ENCODE measurements around the gene WHAMM. TPM values are rescaled to one million over a fixed set of nuclear protein-coding genes. Genes with fewer than 3 reads are reported as not detected.
"Not testable (repeated sequence)": the region's sequence is repeated elsewhere in the genome, so short reads cannot be mapped to it uniquely, and the experiment has no call there.

Gene WHAMM
- polyA plus RNA-seq, 1 donor, result 12.8 TPM

DNA sequence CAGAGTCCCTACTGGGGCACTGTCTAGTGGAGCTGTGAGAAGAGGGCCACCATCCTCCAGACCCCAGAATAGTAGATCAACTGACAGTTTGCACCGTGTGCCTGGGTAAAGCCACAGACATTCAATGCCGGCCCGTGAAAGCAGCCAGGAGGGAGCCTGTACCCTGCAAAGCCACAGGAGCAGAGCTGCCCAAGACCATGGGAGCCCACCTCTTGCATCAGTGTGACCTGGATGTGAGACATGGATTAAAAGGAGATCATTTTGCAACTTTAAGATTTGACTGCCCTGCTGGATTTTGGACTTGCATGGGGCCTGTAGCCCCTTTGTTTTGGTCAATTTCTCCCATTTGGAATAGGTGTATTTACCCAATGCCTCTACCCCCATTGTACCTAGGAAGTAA is 56.6 kb downstream of the WHAMM start:
- H3K4me3 ChIP-seq (ENCODE audit: low read length); H3K9me3 ChIP-seq (ENCODE audit: control insufficient read depth, low read depth, low read length); H3K36me3 ChIP-seq (ENCODE audit: control insufficient read depth, insufficient read depth, low read length); DNase-seq; H3K27ac ChIP-seq (ENCODE audit: low read length); H3K27me3 ChIP-seq (ENCODE audit: control insufficient read depth, insufficient read depth, low read length); H3K4me1 ChIP-seq (ENCODE audit: control insufficient read depth, insufficient read depth, low read length): not testable (repeated sequence)
- WGBS (ENCODE audit: insufficient coverage, low lambda C conversion rate), result no CpG with 5 or more reads among the region's 3 CpGs

DNA sequence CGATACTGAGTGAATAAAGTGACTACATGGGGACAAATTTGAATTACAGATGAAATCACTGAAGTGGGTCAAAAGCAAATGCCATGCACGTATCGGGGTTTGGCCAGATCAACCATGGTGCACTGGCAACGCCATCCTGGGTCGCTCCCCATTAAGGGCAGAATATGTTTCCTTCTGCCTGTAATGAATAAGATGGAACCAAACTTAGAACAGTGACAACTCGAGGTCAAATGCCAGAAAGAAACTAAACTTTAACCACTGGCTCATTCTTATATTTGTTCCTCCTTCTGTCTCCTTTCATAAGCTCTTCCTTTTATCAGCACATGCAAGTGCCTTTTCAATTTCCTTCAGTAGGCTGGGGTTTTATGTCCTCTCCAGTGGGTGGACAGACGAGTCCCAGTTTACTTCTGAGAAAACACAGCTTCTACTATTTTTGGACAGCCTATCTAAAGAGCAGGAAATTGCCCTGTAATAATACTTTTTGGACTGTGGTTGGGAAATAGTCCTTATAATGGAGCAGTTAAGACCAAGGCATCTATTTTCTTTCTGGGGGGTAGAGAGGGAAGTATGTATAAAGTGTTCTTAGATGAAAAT is 61.4 kb downstream of the WHAMM start:
- 100% methylated on average over 1 of the region's 7 CpGs for WGBS (ENCODE audit: insufficient coverage, low lambda C conversion rate)
- no peak for DNase-seq
- Histone ChIP-seq H3K27me3 (ENCODE audit: control insufficient read depth, insufficient read depth, low read length) (no peaks in the 10 kb centered on the region), H3K36me3 (ENCODE audit: control insufficient read depth, insufficient read depth, low read length) (no peaks in the 10 kb centered on the region), H3K9me3 (ENCODE audit: control insufficient read depth, low read depth, low read length) (no peaks in the 10 kb centered on the region), H3K27ac (ENCODE audit: low read length) (no peak overlapping the region), H3K4me1 (ENCODE audit: control insufficient read depth, insufficient read depth, low read length) (no peaks in the 10 kb centered on the region), H3K4me3 (ENCODE audit: low read length) (no peak overlapping the region)

DNA sequence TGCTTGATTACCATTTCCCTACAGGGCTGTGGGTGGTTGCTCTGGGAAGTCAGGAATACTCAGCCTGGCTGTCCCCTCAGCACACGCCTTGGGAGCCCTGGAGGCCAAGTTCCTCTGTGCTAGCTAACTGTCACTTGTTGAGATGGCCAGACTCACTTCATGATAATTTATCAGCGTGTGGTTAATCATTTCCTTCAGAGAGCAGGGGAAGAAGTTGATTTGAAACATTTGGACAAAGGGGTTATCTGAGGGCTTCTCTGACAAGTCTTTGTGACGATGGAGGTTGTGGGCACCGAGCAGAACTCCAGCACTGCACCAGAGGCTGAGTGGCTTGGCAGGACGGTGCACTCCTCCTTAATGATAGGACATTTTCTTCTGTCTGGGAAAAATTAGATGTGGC is 61.9 kb downstream of the WHAMM start:
- H3K9me3 ChIP-seq (ENCODE audit: control insufficient read depth, low read depth, low read length), result no peaks in the 10 kb centered on the region
- H3K36me3 ChIP-seq (ENCODE audit: control insufficient read depth, insufficient read depth, low read length), result no peaks in the 10 kb centered on the region
- H3K4me1 ChIP-seq (ENCODE audit: control insufficient read depth, insufficient read depth, low read length), result no peaks in the 10 kb centered on the region
- peak in 1 of 2 donors; percentile 34 for DNase-seq
- no peaks in the 10 kb centered on the region for H3K27me3 ChIP-seq (ENCODE audit: control insufficient read depth, insufficient read depth, low read length)
- H3K27ac ChIP-seq (ENCODE audit: low read length), result no peak overlapping the region
- WGBS (ENCODE audit: insufficient coverage, low lambda C conversion rate), result no CpG with 5 or more reads among the region's 5 CpGs
- no peak overlapping the region for H3K4me3 ChIP-seq (ENCODE audit: low read length)

DNA sequence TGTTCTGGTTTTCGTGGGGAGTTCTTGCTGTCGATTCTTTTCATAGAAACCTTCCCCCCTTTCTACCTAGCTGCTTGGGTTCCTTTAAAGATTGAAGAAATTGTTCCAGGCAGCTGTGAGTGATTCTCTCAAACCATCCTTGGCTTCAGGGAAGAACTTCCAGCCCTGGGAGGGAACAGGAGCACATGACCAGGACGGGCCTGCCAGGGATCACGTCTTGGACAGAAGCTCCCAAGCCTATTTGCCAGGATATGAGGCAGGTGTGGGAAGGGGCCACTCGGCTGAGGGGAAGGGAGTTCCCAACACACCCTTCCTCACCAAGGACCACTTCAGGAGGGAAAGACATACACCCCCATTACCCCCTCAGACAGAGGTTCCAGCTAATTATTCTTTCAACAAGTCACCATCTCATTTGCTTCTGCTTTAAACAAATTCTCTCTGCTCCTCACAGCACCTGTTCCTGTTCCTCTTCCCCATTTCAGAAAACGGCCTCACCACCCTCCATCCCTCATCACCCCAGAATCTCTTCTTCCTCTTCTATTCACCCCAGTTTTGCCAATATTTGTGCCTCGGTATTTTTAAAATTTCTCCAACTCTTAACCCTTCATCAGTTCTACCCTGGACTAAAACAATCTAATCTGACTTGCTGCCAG is 62.5 kb downstream of the WHAMM start:
- H3K27me3 ChIP-seq (ENCODE audit: control insufficient read depth, insufficient read depth, low read length), result no peaks in the 10 kb centered on the region
- no peak overlapping the region for H3K4me3 ChIP-seq (ENCODE audit: low read length)
- 92% methylated on average over 2 of the region's 7 CpGs for WGBS (ENCODE audit: insufficient coverage, low lambda C conversion rate)
- H3K27ac ChIP-seq (ENCODE audit: low read length), result no peak overlapping the region
- no peak for DNase-seq
- H3K4me1 ChIP-seq (ENCODE audit: control insufficient read depth, insufficient read depth, low read length), result no peaks in the 10 kb centered on the region
- H3K9me3 ChIP-seq (ENCODE audit: control insufficient read depth, low read depth, low read length), result no peaks in the 10 kb centered on the region
- H3K36me3 ChIP-seq (ENCODE audit: control insufficient read depth, insufficient read depth, low read length), result no peaks in the 10 kb centered on the region

DNA sequence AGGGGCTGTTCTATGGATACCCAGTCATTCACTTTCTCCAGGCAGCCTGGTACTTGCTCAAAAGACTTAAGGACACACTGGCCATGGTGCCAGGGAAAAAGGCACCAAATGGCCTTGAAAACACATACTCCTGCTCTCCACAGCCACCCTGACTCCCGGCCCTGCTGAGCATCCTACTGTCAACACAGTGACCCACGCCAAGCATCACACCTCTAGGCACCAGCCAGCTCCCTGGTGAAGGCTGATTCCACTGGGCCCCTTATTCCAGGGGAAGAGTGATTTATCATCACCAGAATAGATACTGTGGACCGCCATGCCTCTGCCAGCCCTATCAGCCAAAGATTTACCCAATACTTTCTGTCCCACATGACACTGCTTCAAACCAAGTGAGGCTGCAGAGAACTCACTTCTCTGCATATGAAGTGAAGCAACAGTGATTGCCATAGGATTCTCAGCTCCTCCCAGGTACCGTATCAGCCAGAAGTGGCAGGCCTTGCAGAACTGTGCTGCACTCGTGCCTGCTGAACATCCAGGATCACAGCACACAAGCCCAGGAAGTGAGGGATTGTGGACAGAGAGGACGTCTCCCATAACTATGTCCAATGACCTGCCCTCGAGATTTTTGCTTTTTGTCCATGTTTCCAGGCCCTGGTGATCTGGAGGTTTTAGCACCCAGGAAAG is 63.7 kb downstream of the WHAMM start:
- H3K27me3 ChIP-seq (ENCODE audit: control insufficient read depth, insufficient read depth, low read length), result no peaks in the 10 kb centered on the region
- H3K4me3 ChIP-seq (ENCODE audit: low read length), result no peak overlapping the region
- no peak for DNase-seq
- H3K27ac ChIP-seq (ENCODE audit: low read length), result no peak overlapping the region
- H3K36me3 ChIP-seq (ENCODE audit: control insufficient read depth, insufficient read depth, low read length), result no peaks in the 10 kb centered on the region
- no peaks in the 10 kb centered on the region for H3K9me3 ChIP-seq (ENCODE audit: control insufficient read depth, low read depth, low read length)
- WGBS (ENCODE audit: insufficient coverage, low lambda C conversion rate), result no CpG with 5 or more reads among the region's 7 CpGs
- H3K4me1 ChIP-seq (ENCODE audit: control insufficient read depth, insufficient read depth, low read length), result no peaks in the 10 kb centered on the region

DNA sequence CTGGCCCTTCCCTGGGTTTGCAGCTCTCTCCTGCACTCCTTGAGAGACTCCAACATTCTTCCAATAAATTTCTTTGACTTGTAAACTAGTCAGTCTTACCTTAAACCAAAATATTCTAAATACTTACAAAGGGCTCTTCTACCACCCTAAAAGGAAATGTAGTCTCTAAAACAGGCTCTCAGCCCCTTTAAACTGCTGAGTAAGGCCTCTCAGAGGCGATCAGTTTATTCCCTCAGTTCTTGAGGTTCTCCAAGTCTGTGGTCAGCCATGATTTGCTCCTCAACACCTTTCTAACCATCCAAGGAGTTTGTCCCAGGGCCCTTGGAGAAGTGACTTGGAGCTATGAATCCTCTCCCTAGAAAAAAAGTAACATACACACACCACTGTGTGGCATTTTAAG is 64.8 kb downstream of the WHAMM start:
- H3K4me3 ChIP-seq (ENCODE audit: low read length), result no peak overlapping the region
- WGBS (ENCODE audit: insufficient coverage, low lambda C conversion rate), result no CpG with 5 or more reads among the region's 1 CpG
- H3K27ac ChIP-seq (ENCODE audit: low read length), result no peak overlapping the region
- no peaks in the 10 kb centered on the region for H3K27me3 ChIP-seq (ENCODE audit: control insufficient read depth, insufficient read depth, low read length)
- no peaks in the 10 kb centered on the region for H3K9me3 ChIP-seq (ENCODE audit: control insufficient read depth, low read depth, low read length)
- DNase-seq, result no peak
- no peaks in the 10 kb centered on the region for H3K36me3 ChIP-seq (ENCODE audit: control insufficient read depth, insufficient read depth, low read length)
- H3K4me1 ChIP-seq (ENCODE audit: control insufficient read depth, insufficient read depth, low read length), result no peaks in the 10 kb centered on the region

DNA sequence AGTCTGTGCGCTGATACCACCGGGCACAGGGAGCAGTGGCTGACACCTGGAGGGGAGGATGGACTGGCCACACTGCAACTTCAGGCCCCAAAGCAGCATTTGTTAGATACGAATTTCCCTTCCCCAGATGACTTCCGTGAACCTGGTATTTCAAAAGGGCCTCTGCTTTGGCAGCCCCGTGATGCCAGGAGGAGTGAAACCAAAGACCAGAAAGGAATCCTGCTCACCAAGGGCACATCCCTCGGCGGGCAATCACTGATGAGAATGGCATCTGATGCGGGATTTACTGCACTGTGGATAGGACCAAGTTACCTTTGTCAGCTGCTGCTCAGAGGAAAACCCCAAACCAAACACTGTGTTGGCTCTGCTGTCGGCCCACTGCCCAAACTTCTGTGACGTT is 65.5 kb downstream of the WHAMM start:
- no CpG with 5 or more reads among the region's 10 CpGs for WGBS (ENCODE audit: insufficient coverage, low lambda C conversion rate)
- H3K27ac ChIP-seq (ENCODE audit: low read length), result no peak overlapping the region
- no peaks in the 10 kb centered on the region for H3K9me3 ChIP-seq (ENCODE audit: control insufficient read depth, low read depth, low read length)
- DNase-seq, result no peak
- no peaks in the 10 kb centered on the region for H3K4me1 ChIP-seq (ENCODE audit: control insufficient read depth, insufficient read depth, low read length)
- H3K4me3 ChIP-seq (ENCODE audit: low read length), result no peak overlapping the region
- H3K27me3 ChIP-seq (ENCODE audit: control insufficient read depth, insufficient read depth, low read length), result no peaks in the 10 kb centered on the region
- no peaks in the 10 kb centered on the region for H3K36me3 ChIP-seq (ENCODE audit: control insufficient read depth, insufficient read depth, low read length)

DNA sequence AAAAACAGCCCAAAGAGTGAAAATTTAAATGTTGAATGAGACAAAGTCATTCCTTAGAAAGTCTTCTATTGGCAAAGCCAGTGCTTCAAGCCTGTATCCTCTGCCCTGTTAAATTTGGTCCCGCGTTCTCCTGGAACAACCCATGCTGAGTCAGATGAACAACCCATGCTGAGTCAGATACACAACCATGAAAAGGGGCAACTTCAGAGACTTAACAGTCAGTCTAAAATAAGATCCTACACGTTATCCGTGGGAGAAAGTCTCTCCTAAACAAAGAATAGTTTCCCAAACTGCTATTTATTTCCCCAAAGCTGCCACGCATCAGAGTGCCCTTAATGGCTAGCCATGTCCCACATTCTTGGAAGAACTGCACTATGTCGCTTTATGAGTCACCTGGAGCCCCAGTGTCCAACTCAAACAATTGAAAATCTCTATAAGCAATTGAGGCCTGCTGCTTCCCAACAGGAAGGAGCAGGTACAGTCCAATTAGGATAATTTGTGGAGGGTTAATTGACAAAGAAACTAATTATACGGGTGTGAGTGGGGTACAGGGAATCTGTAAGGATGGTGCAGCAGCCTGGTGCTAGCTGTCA is 66.1 kb downstream of the WHAMM start:
- H3K27me3 ChIP-seq (ENCODE audit: control insufficient read depth, insufficient read depth, low read length), result no peaks in the 10 kb centered on the region
- WGBS (ENCODE audit: insufficient coverage, low lambda C conversion rate), result 100% methylated on average over 1 of the region's 7 CpGs

DNA sequence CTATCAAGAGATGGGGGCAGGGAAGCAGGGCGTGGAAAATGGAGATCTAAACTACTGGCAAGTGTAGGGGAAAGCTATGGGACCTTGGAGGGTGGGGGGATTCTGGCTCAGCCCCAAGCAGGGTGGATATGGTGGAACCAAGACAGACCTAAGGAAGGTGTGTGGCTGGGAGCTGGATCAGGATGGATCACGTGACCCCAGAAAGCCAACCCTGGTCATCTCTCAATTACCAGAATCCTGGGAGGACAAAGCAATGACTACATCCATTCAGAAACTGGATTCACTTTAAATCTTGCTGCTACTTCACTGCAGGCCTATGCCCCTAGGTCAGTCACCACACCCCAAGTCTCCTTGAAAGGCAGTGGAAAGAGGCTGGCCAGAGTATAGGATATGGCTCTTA is 68.4 kb downstream of the WHAMM start:
- H3K27ac ChIP-seq (ENCODE audit: low read length), result no peak overlapping the region
- 100% methylated on average over 1 of the region's 2 CpGs for WGBS (ENCODE audit: insufficient coverage, low lambda C conversion rate)
- no peaks in the 10 kb centered on the region for H3K4me1 ChIP-seq (ENCODE audit: control insufficient read depth, insufficient read depth, low read length)
- no peaks in the 10 kb centered on the region for H3K9me3 ChIP-seq (ENCODE audit: control insufficient read depth, low read depth, low read length)
- DNase-seq, result no peak
- H3K27me3 ChIP-seq (ENCODE audit: control insufficient read depth, insufficient read depth, low read length), result no peaks in the 10 kb centered on the region
- no peaks in the 10 kb centered on the region for H3K36me3 ChIP-seq (ENCODE audit: control insufficient read depth, insufficient read depth, low read length)
- H3K4me3 ChIP-seq (ENCODE audit: low read length), result no peak overlapping the region

More for the DNA sequence above, 66.1 kb downstream of the WHAMM start:
- no peak for DNase-seq
- no peak overlapping the region for H3K4me3 ChIP-seq (ENCODE audit: low read length)
- H3K4me1 ChIP-seq (ENCODE audit: control insufficient read depth, insufficient read depth, low read length), result no peaks in the 10 kb centered on the region
- no peaks in the 10 kb centered on the region for H3K9me3 ChIP-seq (ENCODE audit: control insufficient read depth, low read depth, low read length)
- H3K36me3 ChIP-seq (ENCODE audit: control insufficient read depth, insufficient read depth, low read length), result no peaks in the 10 kb centered on the region
- H3K27ac ChIP-seq (ENCODE audit: low read length), result no peak overlapping the region

DNA sequence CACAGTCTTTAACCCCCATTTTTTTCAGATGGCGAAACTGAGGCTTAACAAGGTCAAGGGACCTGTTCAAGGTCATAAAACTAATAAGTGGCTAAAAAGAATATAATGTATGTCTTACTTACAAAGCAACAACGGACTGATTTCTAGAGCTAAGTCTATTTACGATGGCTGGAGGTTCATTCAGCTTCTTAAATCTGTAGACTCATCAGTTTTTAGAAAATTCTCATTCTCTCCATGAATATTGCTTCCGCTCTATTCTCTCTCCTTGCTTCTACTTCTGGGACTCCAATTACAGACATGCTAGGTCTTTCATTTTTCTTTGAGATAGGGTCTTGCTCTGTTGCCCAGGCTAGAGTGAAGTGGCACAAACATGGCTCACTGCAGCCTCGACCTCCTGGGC is 68.9 kb downstream of the WHAMM start:
- no peak for DNase-seq
- H3K4me3 ChIP-seq (ENCODE audit: low read length), result no peak overlapping the region
- H3K27ac ChIP-seq (ENCODE audit: low read length), result no peak overlapping the region
- no peaks in the 10 kb centered on the region for H3K27me3 ChIP-seq (ENCODE audit: control insufficient read depth, insufficient read depth, low read length)
- no peaks in the 10 kb centered on the region for H3K9me3 ChIP-seq (ENCODE audit: control insufficient read depth, low read depth, low read length)
- 92% methylated on average over 2 of the region's 5 CpGs for WGBS (ENCODE audit: insufficient coverage, low lambda C conversion rate)
- no peaks in the 10 kb centered on the region for H3K4me1 ChIP-seq (ENCODE audit: control insufficient read depth, insufficient read depth, low read length)
- no peaks in the 10 kb centered on the region for H3K36me3 ChIP-seq (ENCODE audit: control insufficient read depth, insufficient read depth, low read length)
